K562 (cell line): ENCODE results near the gene SSTR5.

ENCODE experiments used
- GABPA ChIP-seq: fragments of 200-800 bp; sonication (Bioruptor generic); conservative IDR thresholded peaks from 2 replicates; pipeline ENCODE4 v1.6.1; 2016; ENCODE audit warnings: low read depth, missing genetic modification characterization, missing compliant biosample characterization
- TF ChIP-seq, protein P1 (sequence below): fragments of 250-450 bp; sonication (Bioruptor Pico); IDR thresholded peaks from 2 replicates; pipeline ENCODE4 v1.4.0; 2020; ENCODE audit warnings: mild to moderate bottlenecking

DNA sequence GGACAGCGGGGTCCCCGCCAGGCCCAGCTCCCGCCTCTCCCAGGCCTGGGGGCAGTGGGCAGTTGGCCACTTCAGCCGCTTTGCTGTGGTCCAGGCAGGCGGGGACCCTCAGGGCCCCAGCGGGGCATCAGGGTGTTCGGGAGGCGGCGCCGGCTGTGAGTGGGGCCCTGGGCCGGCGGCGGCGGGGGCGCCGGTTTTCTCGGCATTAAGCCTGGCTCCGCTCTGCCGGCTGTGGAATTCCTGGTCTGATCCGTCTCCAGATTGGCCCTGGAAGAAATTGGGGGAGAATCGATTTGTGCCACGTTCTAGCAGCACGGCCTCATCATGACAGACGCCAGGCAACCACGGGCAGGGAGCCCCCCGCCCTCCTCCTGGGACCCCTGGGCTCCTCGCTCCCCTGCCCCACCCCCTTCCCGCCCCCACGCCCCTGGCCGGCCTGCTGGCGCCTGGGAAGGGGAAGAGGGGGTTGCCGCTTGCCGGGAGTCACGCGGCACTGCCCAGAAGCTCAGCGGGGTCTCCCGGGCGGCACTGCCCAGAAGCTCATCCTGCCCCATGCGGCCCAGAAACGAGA, 28.6 kb upstream of the SSTR5 start:
- TF ChIP-seq, protein P1, sequence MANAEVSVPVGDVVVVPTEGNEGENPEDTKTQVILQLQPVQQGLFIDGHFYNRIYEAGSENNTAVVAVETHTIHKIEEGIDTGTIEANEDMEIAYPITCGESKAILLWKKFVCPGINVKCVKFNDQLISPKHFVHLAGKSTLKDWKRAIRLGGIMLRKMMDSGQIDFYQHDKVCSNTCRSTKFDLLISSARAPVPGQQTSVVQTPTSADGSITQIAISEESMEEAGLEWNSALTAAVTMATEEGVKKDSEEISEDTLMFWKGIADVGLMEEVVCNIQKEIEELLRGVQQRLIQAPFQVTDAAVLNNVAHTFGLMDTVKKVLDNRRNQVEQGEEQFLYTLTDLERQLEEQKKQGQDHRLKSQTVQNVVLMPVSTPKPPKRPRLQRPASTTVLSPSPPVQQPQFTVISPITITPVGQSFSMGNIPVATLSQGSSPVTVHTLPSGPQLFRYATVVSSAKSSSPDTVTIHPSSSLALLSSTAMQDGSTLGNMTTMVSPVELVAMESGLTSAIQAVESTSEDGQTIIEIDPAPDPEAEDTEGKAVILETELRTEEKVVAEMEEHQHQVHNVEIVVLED (CRISPR knock-in tag): no peak
- no peak for TF ChIP-seq GABPA (tag)
